GM12878 (cell line): ENCODE data around the gene FOXK2. TPM values are rescaled to one million over a fixed set of nuclear protein-coding genes. Genes with fewer than 3 reads are reported as not detected.

ENCODE experiments used
- ATF7 ChIP-seq: fragments of 450-650 bp; IDR thresholded peaks from 2 replicates; pipeline ENCODE4 v1.6.1; 2016; ENCODE audit warnings: low read depth, mild to moderate bottlenecking
- BCLAF1 ChIP-seq: fragments of 450-650 bp; IDR thresholded peaks from 2 replicates; pipeline ENCODE4 v1.6.1; 2017; ENCODE audit warnings: antibody characterized with exemption, mild to moderate bottlenecking, moderate library complexity
- CBX5 ChIP-seq: sonication (generic); IDR thresholded peaks from 2 replicates; pipeline ENCODE4 v1.6.1; 2016; ENCODE audit warnings: low read depth, moderate library complexity, mild to moderate bottlenecking, inconsistent platforms
- CEBPZ ChIP-seq: fragments of 150-350 bp; IDR thresholded peaks from 2 replicates; pipeline ENCODE4 v1.6.1; 2016; ENCODE audit warnings: low read depth, low read length
- FOXM1 ChIP-seq: IDR thresholded peaks from 2 replicates; pipeline ENCODE4 v1.6.1; 2012; ENCODE audit warnings: low read depth, mild to moderate bottlenecking, inconsistent platforms, low read length, moderate library complexity
- HDAC2 ChIP-seq: fragments of 200-600 bp; sonication (generic); IDR thresholded peaks from 2 replicates; pipeline ENCODE4 v1.6.1; 2017
- IRF3 ChIP-seq: fragments of 450-650 bp; IDR thresholded peaks from 2 replicates; pipeline ENCODE4 v1.6.1; 2014; ENCODE audit warnings: mild to moderate bottlenecking
- KDM1A ChIP-seq: fragments of 200-600 bp; sonication (generic); IDR thresholded peaks from 2 replicates; pipeline ENCODE4 v1.6.1; 2016; ENCODE audit warnings: borderline replicate concordance
- NBN ChIP-seq: fragments of 450-650 bp; IDR thresholded peaks from 2 replicates; pipeline ENCODE4 v1.6.1; 2016
- NFIC ChIP-seq: IDR thresholded peaks from 2 replicates; pipeline ENCODE4 v1.6.1; 2012; ENCODE audit warnings: low read depth, mild to moderate bottlenecking, inconsistent platforms, low read length, moderate library complexity
- RCOR1 ChIP-seq: conservative IDR thresholded peaks from 2 replicates; pipeline ENCODE4 v1.6.1; 2012; ENCODE audit warnings: low read depth, low read length, improper control_type of control experiment
- SREBF1 ChIP-seq: IDR thresholded peaks from 2 replicates; pipeline ENCODE4 v1.6.1; 2012; ENCODE audit warnings: mild to moderate bottlenecking, low read length
- TARDBP ChIP-seq: IDR thresholded peaks from 2 replicates; pipeline ENCODE4 v1.6.1; 2016; ENCODE audit warnings: borderline replicate concordance
- WRNIP1 ChIP-seq: IDR thresholded peaks from 2 replicates; pipeline ENCODE4 v1.6.1; 2011; ENCODE audit warnings: low read depth, low read length, improper control_type of control experiment, borderline replicate concordance
- ZBED1 ChIP-seq: IDR thresholded peaks from 2 replicates; pipeline ENCODE4 v1.6.1; 2016; ENCODE audit warnings: borderline replicate concordance
- ZNF592 ChIP-seq: fragments of 450-650 bp; IDR thresholded peaks from 2 replicates; pipeline ENCODE4 v1.6.1; 2017; ENCODE audit warnings: mild to moderate bottlenecking, moderate library complexity
- ZZZ3 ChIP-seq: IDR thresholded peaks from 2 replicates; pipeline ENCODE4 v1.6.1; 2011; ENCODE audit warnings: low read depth; ENCODE audit not compliant: control insufficient read depth, insufficient read length
- polyA plus RNA-seq, 11 experiments: library from polyadenylated mRNA; depleted of rRNA in 4 of 11; unstranded in 6 of 11; stranded (reverse) in 5 of 11; fragments of >200 nt; fragmentation: Nextera tagmentation in 4 of 11; fragmentation: Illumina TruSeq in 1 of 11; extraction: Ambion mirVana in 4 of 11; extraction: Trizol in 1 of 11; gene quantifications; 1 replicate in 1 of 11; 2 replicates in 10 of 11; pipeline versions ENCODE4 v1.2.1 to v1.2.3, GENCODE V29; 2011 to 2016; ENCODE audit warnings: inconsistent platforms in 2 of 11, missing spikeins in 2 of 11, low read depth in 1 of 11
- total RNA-seq, 4 experiments: library from RNA; depleted of rRNA in 3 of 4; stranded (reverse); fragments of >200 nt in 3 of 4; fragmentation: Illumina TruSeq in 1 of 4; extraction: Trizol in 1 of 4; gene quantifications; 2 replicates each; pipeline versions ENCODE4 v1.2.1 to v1.2.3, GENCODE V29; 2013 to 2021

FOXK2 gene
- total and polyA plus RNA-seq, 10 of the 15 experiments (the other 5 are each of a cell fraction or from before 2014, with no cell fraction given), result 2.4 to 56.8 (median 34.4) TPM

- TF ChIP-seq ZBED1, result no peak
- no peak for TF ChIP-seq ZNF592
- no peak for TF ChIP-seq TARDBP
- TF ChIP-seq IRF3, result no peak
- no peak for TF ChIP-seq NFIC
- no peak for TF ChIP-seq RCOR1
- TF ChIP-seq WRNIP1, result no peak
- no peak for TF ChIP-seq KDM1A
- no peak for TF ChIP-seq HDAC2
- no peak for TF ChIP-seq CEBPZ
- TF ChIP-seq ATF7, result no peak
- TF ChIP-seq BCLAF1, result no peak
- TF ChIP-seq SREBF1, result no peak
- TF ChIP-seq NBN, result no peak
- TF ChIP-seq CBX5, result no peak
- TF ChIP-seq ZZZ3, result no peak
- no peak for TF ChIP-seq FOXM1
Measured at GRCh38 chr17:82648165-82648668, 128.7 kb downstream of the FOXK2 start, which contains the start of gene WDR45B (continued).
